ENCODE results near the gene ZBTB44. TPM values are rescaled to one million over a fixed set of nuclear protein-coding genes. Genes with fewer than 3 reads are reported as not detected.

The ZBTB44 gene
- total RNA-seq (10 to 100 TPM; 34.1 to 36.3 TPM), polyA plus RNA-seq (ENCODE audit: insufficient read length in 6 of 6) (10 to 100 TPM; 39.8 to 53.7 (median 44.0) TPM)
- long read RNA-seq, donor 1, full-length matches to known transcripts = 2 of 2 reads
- long read RNA-seq, donor 1, partial matches to known transcripts = 0 of 2 reads
- long read RNA-seq, donor 1, other reads (novel, unspliced or antisense) = 0 of 2 reads
- long read RNA-seq, donor 2, full-length matches to known transcripts = 3 of 3 reads
- long read RNA-seq, donor 2, partial matches to known transcripts = 0 of 3 reads
- long read RNA-seq, donor 2, other reads (novel, unspliced or antisense) = 0 of 3 reads
- long read RNA-seq, donor 3, full-length matches to known transcripts = 1 of 1 reads
- long read RNA-seq, donor 3, partial matches to known transcripts = 0 of 1 reads
- long read RNA-seq, donor 3, other reads (novel, unspliced or antisense) = 0 of 1 reads
- long read RNA-seq, donor 4 = 0 reads
- long read RNA-seq, donor 5, full-length matches to known transcripts = 3 of 3 reads
- long read RNA-seq, donor 5, partial matches to known transcripts = 0 of 3 reads
- long read RNA-seq, donor 5, other reads (novel, unspliced or antisense) = 0 of 3 reads
- long read RNA-seq, donor 6, full-length matches to known transcripts = 1 of 1 reads
- long read RNA-seq, donor 6, partial matches to known transcripts = 0 of 1 reads
- long read RNA-seq, donor 6, other reads (novel, unspliced or antisense) = 0 of 1 reads
- long read RNA-seq, donor 7, full-length matches to known transcripts = 3 of 3 reads
- long read RNA-seq, donor 7, partial matches to known transcripts = 0 of 3 reads
- long read RNA-seq, donor 7, other reads (novel, unspliced or antisense) = 0 of 3 reads
- long read RNA-seq, donor 8, full-length matches to known transcripts = 1 of 1 reads
- long read RNA-seq, donor 8, partial matches to known transcripts = 0 of 1 reads
- long read RNA-seq, donor 8, other reads (novel, unspliced or antisense) = 0 of 1 reads
- long read RNA-seq, donor 9 = 0 reads
- long read RNA-seq, donor 10, partial matches to known transcripts = 0 of 1 reads
- long read RNA-seq, donor 10, other reads (novel, unspliced or antisense) = 1 of 1 reads
- long read RNA-seq, donor 11, full-length matches to known transcripts = 1 of 1 reads
- long read RNA-seq, donor 11, partial matches to known transcripts = 0 of 1 reads
- long read RNA-seq, donor 11, other reads (novel, unspliced or antisense) = 0 of 1 reads
- long read RNA-seq, donor 12, full-length matches to known transcripts = 2 of 2 reads
- long read RNA-seq, donor 12, partial matches to known transcripts = 0 of 2 reads
- long read RNA-seq, donor 12, other reads (novel, unspliced or antisense) = 0 of 2 reads

- peak; percentile 84 to 97 (median 94) for DNase-seq
- H3K4me3 ChIP-seq = peak within 1 kb of the TSS; percentile 72 to 81
- H3K4me1 ChIP-seq = peaks cover 4 to 43% of the 10 kb centered on the region in 2 donors
- H3K36me3 ChIP-seq = no peaks in the 10 kb centered on the region
- no peaks in the 10 kb centered on the region for H3K27me3 ChIP-seq
- no peak for TF ChIP-seq CTCF (IDR thresholded peaks at IDR 0.05)
- H3K27ac ChIP-seq = peak within 1 kb of the TSS; percentile 89 to 94
- peak; percentile 94 for ATAC-seq
- H3K9me3 ChIP-seq = no peaks in the 10 kb centered on the region
- intact Hi-C loops (cut with DNase I) = no loop called here
These were observed at the start of gene ZBTB44 for GRCh38 chr11:130314750-130315285. TSS of gene ZBTB44 (minus strand) at chr11:130314917. CDS start at chr11:130261873, 53,044 bp downstream.

- Histone ChIP-seq H3K27me3 (no peaks in the 10 kb centered on the region), H3K36me3 (no peaks in the 10 kb centered on the region), H3K9me3 (peaks cover 0 to 38% of the 10 kb centered on the region in 2 donors), H3K4me3 (no peak overlapping the region), H3K4me1 (no peaks in the 10 kb centered on the region), H3K27ac (no peak overlapping the region)
- ATAC-seq = no peak
- no peak for DNase-seq
- intact Hi-C loops (cut with DNase I) = no loop called here
- no peak for TF ChIP-seq CTCF (IDR thresholded peaks at IDR 0.05)
These were observed 44.7 kb upstream of the ZBTB44 start for GRCh38 chr11:130359419-130359818.

GRCh38 chr11:130358398-130358797, 43.7 kb upstream of the ZBTB44 start:
- intact Hi-C loops (cut with DNase I) = no loop called here

GRCh38 chr11:130347261-130347660, 32.5 kb upstream of the ZBTB44 start:
- intact Hi-C loops (cut with DNase I) = no loop called here
- no peak for DNase-seq
- Histone ChIP-seq H3K4me1 (no peaks in the 10 kb centered on the region), H3K4me3 (no peak overlapping the region), H3K27ac (no peak overlapping the region), H3K27me3 (no peaks in the 10 kb centered on the region), H3K9me3 (no peaks in the 10 kb centered on the region), H3K36me3 (no peaks in the 10 kb centered on the region)
- TF ChIP-seq CTCF (IDR thresholded peaks at IDR 0.05) = no peak
- ATAC-seq = no peak

More at GRCh38 chr11:130358398-130358797, 43.7 kb upstream of the ZBTB44 start:
- Histone ChIP-seq H3K4me3 (no peak overlapping the region), H3K27me3 (no peaks in the 10 kb centered on the region), H3K27ac (no peak overlapping the region), H3K4me1 (no peaks in the 10 kb centered on the region), H3K9me3 (peaks cover 0 to 43% of the 10 kb centered on the region in 2 donors), H3K36me3 (no peaks in the 10 kb centered on the region)
- TF ChIP-seq CTCF (IDR thresholded peaks at IDR 0.05) = no peak
- no peak for ATAC-seq
- no peak for DNase-seq

Measured in left lung (tissue), 14 donors.